GM18520 (cell line): Measurements from ENCODE around the gene PTPRC.

Experiments used
- ATAC-seq: cut with Tn5 transposase; IDR thresholded peaks from one replicate; pipeline ENCODE4 v1.9.1; 2021; ENCODE audit not compliant: unreplicated experiment

PTPRC gene

GRCh38 chr1:198798923-198799386, 160.1 kb downstream of the PTPRC start:
- peak; percentile 52 for ATAC-seq

- no peak for ATAC-seq
Observed at GRCh38 chr1:198805498-198806151, 166.8 kb downstream of the PTPRC start.

- no peak for ATAC-seq
Observed at GRCh38 chr1:198806861-198807260, 168.0 kb downstream of the PTPRC start.
